CD4-positive, alpha-beta T cell treated with Interleukin-2 at 100 ng/mL for 4 hours (primary cell): ENCODE data around the gene TTC39C.

Source experiments
- DNase-seq: peaks from one replicate; pipeline ENCODE4 v3.0.0-alpha.2; 2020; ENCODE audit warnings: low spot score

TTC39C gene

DNA sequence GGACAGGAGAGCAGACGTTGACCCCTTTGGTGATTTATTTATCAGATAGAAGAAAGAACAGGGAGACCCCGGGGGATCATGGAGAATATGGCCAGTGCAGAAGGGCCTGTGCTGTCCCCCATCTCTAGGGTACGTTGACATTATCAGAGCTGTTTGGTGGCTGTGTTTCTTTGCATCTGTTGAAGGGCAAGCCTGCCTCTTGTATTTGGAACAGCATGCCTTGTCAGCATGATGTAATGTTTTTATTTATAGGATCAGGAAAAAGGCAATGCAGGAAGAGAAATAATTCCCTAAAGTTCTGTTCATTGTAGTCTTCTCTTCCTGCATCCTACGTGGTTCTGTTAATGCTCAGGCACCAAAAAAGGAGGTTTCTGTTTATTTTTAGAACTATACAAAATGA, 74.5 kb downstream of the TTC39C start:
- no peak for DNase-seq

DNA sequence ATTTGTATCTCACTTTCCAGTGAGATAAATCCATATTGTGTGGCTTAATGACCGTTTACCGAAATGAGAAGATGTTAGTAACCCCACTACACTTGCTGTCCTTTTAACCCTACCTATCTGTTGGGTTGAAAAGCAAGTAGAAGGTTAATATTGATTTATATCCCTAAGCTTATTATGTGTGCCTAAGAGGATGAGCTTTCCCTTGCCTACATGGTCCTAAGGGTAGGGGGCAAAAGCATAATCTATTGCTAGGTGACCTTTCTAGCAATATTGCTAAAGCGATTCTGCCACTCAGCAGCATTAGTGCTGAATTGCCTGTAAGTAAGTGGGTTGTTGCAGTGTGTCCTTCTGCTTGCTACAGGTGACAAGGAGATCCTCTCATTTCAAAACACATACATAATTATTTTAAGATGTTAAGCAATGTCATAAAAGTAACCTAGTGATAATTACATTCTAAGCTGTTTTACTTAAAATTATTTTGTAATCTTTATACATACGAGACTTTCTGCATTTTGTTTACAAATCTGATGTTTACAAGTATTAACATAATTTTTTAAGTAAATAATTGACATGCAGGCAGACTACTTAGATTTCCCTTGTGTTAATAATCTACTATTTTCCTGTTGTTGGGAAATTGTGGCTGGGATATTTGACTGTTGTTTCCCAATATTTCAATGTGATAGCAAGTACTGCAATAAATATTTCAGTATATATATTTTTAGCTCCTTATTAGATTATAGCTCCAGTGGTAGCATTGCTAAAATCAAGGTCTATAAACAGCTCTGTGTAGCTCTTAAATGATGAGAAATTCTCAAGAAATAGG, 75.2 kb downstream of the TTC39C start:
- DNase-seq, result no peak

DNA sequence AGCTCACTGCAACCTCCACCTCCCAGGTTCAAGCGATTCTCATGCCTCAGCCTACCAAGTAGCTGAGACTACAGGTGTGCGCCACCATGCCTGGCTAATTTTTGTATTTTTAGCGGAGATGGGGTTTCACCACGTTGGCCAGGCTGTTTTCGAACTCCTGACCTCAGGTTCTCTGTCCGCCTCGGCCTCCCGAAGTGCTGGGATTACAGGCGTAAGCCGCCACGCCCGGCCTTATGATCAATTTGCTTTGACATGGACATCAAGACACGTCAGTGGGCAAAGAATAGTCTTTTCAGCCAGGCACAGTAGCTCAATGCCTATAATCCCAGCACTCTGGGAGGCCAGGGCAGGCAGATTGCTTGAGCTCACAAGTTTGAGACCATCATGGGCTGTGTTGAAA, 76.3 kb downstream of the TTC39C start:
- no peak for DNase-seq

DNA sequence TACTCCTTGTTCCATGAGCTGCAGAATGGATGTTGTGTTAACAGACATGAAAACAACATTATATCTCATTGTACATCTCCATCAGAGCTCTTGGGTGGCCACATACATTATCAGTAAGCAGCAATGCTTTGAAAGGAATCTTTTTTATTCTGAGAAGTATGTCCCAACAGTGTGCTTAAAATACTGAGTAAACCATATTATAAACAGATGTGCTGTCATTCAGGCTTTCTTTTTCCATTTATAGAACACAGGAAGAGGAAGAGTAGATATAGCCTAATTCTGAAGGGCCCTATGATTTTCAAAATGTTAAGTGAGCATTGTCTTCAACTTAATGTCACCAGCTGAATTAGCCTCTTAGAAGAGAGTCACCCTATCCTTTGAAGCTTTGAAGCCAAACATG, 80.0 kb downstream of the TTC39C start:
- DNase-seq, result no peak

GRCh38 chr18:24095976-24096375, 81.4 kb downstream of the TTC39C start:
- no peak for DNase-seq

DNA sequence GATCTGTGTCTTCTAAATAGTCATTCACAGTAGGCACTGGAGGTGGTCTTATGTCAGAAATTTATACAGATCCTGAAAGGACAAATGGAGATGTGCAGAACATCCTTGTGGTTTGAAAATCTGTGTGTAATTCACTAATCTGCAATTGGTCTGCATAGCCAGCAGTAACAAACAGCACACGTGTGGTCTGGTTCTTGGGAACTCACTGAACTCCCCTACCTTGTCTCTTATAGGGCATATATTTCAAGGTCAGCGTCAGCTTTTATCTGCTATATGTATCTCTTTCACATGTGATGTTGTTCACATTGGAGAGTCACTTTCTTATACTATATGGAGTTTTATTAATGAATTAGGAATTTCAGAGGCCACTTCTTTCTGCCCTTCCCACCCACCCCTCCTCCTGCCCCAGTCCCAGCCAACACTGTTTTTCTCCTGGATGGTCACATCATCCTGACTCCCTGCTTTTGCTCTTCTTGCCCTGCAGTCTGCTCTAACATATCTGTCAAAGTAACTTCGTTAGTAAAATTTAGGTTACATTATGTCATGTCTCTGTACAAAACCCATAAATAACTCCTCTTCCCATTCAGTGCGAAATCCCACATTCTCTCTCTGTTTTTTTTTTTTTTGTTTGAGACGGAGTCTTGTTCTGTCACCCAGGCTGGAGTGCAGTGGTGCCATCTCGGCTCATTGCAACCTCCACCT, 88.9 kb downstream of the TTC39C start:
- no peak for DNase-seq

GRCh38 chr18:24104486-24104885, 89.9 kb downstream of the TTC39C start:
- DNase-seq, result no peak

- DNase-seq, result no peak
These were observed 94.1 kb downstream of the TTC39C start for GRCh38 chr18:24108641-24109040.

DNA sequence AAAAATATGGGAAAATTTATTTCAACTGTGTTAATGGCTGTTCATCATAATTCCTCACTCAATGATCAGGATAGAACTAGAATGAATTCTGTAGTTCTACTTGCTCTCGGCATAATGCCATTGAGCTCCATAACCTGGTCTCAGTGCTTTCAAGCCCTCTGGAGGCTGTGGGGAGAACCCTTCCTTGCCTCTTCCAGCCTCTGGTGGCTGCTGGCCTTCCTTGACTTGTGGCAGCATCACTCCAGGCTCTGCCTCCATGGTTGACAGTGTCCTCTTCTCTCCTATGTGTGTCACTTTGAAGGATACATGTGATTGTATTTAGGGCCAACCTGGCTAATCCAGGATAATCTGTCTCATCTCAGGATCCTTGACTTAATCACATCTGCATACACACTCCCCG, 97.4 kb downstream of the TTC39C start:
- no peak for DNase-seq

DNA sequence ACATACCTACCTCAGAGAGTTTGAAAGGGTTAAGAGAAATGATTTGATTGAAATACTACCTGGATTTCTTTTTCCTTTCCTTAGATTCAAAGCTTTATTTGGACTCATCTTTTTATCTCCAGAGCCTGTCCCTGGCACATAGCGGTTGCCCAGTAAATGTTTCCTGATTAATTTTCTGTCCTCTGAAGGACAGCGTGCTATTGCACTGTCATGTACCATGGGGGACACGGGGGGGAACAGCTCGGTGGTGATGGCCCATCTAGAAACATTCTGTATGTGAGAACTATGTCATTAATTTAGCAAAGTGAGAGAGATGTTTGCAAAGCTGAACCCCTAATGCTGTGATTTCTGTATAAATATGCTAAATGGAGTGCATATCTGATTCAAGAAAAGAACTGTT, 97.9 kb downstream of the TTC39C start:
- no peak for DNase-seq

DNA sequence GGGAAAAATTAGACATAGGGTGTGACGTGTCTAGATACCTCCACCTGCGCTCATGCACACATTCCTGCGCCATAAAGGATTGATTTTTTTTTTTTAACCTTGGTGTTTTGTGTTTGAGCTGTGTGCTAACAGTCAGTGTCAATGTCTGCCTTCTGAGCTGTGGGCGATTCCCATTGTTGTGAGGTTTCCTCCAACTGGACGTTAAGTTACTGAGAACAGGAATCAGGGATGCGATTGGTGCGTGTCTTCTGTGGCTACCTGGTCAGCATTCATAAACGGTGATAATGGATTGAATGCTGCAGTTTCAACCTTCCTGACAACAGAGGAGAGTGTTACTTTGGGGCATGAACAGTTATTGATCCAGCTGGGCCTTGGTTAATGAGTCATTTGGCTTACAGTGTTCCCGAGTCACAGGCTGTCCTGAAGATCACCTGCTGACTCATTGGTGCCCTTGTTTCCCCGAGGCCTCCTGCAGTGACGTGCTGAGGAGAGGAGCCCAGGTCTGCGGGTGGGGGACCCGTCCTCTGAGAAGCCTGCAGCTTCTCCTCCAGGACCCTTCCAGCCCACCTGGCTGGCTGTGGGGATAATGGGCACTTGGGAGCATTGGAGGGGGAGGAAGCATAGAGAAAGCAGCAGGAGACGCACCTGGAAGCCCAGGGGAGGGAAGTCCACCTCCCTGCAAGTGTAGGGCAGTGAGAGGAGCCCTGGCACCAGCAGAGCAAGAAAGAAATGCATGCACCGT, 98.5 kb downstream of the TTC39C start:
- DNase-seq, result peak; percentile 11

GRCh38 chr18:24114924-24115549, 100.5 kb downstream of the TTC39C start:
- peak; percentile 4 for DNase-seq

GRCh38 chr18:24115628-24116027, 101.1 kb downstream of the TTC39C start:
- no peak for DNase-seq

GRCh38 chr18:24118750-24119577, 104.4 kb downstream of the TTC39C start:
- DNase-seq, result peak; percentile 85

GRCh38 chr18:24120676-24121075, 106.1 kb downstream of the TTC39C start:
- DNase-seq, result no peak

- no peak for DNase-seq
These were observed 107.1 kb downstream of the TTC39C start for GRCh38 chr18:24121625-24122024.

DNA sequence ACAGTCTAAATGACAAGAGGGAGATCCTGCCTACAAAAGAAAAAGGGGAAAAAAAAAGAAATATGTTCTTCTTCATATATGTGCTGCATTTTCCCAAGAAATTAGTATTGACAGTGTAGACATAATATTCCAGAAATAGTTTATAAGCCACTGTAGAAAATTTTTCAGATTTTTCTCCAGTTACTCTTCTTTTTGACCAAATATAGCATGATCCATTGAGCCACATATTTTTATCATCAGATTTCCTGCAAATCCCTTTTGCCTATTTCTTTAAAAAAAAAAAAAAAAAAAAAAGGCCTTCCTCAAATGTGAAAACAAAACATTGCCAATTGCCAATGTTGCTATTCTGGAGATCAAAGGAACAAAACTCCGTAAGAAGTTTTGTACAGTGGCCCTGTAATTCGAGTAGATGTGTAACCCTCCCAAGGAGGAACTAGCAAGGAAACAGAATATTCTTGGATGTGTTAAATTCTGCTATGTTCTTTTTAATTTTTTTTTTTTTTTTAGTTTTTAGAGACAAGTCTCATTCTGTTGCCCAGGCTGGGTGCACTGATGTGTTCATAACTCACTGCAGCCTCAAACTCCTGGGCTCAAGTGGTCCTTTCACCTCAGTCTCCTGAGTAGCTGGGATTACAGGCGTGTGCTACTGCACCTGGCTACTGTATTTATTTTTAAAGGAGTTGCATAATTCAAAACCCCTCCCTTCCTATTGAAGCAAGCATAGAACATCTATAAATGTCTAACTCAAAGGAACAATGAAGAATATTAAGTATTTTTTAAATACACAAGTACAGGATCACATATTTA, 111.8 kb downstream of the TTC39C start:
- DNase-seq, result no peak

GRCh38 chr18:24127735-24128134, 113.2 kb downstream of the TTC39C start:
- no peak for DNase-seq

DNA sequence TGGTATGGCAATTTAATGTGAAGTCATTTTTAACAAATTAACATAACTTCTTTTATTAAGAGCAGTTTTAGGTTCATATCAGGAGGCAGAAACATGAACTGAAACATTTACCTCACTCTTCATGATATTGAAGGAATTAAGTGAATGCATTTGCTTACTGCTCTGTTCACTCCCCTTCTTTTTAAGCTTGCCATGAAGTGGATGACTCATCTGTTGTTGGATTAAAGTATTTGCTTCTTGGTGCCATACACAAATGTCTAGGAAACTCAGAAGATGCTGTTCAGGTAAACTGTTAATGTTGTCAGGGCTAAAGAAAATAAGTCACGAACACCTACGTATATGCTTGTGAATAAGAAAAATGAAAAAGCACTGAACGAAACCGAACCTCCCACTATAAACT, 114.1 kb downstream of the TTC39C start:
- DNase-seq, result no peak

DNA sequence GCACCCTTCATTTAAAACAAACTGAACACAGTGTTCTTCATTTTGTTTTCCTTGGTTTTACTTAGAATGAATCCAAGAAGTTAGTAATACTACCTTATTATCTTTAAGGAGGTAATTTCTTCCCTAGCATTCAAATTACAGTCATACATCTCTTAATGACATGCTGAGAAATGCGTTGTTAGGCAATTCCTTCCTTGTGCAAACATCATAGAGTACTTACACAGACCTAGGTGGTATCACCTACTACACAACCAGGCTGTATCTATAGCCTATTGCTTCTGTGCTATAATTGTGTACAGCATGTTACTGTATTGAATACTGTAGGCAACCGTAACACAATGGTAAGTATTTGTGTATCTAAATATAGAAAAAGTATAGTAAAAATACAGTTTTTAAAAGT, 115.9 kb downstream of the TTC39C start:
- no peak for DNase-seq

DNA sequence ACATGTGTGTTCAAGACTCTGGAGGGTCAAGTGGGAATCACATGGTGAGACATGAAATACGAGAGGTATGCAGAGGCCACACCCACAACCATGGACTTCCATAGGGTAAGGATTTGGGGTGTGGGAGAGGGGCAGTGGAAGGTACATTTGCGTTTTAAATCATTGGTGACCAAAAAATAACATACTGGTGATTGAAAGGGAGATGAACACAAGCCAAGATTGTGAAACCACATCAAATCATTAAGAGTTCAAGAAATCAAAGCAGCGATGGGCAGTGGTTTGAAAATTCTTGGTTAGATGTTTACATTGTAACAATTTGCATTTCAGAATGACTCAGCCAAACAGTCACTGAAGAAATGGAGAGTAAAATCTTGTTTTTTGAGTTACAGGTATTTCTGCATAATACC, 122.4 kb downstream of the TTC39C start:
- peak; percentile 38 for DNase-seq
